ENCODE results near the gene ARHGAP8.
"Not testable (repeated sequence)": the region's sequence is repeated elsewhere in the genome, so short reads cannot be mapped to it uniquely, and the experiment has no call there.

ARHGAP8 gene

DNA sequence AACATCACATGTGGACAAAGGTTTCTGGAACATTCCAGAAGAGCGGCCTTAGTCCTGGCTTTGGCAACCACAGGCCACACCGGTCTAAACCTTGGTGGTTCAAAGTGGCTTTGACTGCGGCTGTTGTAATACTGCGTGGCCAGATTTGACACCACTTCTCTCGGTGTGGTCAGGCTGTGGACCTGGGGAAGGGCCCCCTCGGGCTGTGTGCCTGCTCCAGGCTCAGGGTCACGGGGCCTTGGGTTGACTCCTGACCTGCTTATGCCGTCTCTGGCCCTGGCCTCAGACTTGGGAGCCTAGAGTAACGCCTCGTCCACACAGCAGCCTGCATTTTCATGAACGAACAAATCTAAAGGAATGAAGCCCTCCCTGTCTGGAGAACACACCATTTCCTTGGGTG is 139.4 kb downstream of the ARHGAP8 start:
- DNase-seq: no peak

DNA sequence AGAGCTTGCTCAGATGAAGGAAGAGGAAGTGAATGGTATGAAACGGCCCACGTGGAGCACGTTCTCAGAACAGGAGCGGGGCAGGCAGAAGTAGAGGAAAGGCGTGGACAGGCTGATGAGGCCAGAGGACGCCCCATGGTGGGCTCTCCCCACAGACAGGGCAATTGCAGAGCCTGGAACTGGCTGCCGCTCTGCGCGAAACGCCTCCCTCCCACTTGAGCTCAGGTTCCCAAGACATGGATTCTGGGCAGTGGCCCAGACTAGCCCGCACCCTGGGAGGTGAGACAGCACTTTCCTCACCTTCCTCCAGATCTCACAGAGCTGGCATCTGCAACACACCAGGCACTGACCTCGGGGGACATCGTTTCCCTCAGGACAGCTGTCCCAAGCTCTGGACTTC is 139.9 kb downstream of the ARHGAP8 start:
- no peak for DNase-seq

DNA sequence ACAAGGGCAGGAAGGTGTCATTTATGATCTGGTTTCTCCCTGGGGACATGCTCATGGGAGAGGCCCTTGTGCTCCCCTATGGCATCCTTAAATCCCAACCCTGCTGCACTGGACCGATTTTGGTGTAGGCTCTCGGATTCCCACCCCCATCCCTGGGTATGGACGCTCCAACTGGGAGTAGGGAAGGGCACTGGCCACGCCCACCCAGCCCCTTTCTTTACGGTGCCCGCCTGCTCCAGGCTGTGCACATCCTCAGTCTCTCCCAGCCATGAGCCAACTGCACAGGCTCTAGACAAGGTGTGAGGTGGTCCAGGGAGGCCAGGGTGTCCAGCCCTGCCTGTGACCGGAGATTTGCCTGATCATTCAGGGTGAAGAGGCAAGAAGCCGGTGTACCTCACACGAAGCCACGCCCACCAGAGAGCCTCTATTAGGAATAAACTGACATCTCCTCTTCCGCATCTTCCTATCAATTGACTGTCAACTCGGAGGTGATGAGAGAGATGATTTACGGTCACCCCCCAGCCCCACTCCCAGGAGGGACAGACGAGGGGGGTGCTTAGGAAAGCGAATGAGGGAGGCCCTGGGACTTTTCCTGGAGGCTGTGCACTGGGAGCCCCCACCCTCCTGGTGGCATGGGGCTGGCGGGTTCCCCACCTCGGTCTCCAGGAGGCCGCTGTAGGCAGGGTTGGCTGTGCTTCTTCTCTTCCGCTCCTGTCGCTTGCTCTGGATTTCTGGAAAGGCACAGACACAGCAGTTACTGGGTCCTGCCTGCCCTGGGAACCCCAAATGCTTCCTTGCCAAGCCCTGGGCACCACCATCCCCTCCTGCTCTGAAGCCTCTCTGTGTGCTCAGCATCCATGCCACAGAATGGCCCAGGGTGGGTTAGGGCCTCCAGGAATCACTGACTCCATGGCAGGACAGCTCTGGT is 140.7 kb downstream of the ARHGAP8 start:
- no peak for DNase-seq

DNA sequence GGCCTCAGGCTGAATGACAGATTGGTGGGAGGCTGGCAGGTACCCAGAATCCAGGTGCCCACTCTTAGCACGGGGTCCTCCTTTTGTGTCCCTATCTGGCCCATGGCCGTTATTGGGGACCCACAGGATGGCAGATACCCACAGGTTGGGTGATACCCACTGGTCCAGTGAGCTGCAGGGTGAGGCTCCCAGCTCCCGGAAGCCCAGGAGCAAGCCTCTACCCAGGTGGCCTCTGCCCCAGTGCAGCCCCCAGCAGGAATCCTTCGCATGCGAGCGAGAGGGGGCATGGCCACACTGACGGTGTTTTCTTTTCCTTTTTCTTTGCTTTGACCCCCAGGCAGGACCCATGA is 141.3 kb downstream of the ARHGAP8 start:
- no peak for DNase-seq

DNA sequence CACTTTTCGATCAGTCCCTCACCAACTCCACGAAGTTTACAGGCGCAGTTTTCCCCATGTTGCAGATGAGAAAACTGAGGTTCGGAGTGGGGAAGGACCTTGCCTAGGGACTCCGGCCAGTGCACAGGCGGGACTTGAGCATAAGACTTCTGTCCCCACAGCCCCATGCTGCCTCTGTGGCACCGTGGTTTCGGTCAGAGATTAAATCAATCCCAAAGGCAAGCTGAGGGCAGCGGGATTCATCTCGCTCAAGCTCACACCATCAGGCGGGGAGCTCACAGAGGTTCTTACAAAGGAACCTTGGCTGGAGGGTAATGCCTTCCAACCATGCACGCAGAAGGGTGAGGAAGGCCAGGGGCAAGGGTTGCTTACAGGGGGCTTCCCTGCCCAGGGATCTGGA is 141.9 kb downstream of the ARHGAP8 start:
- no peak for DNase-seq

DNA sequence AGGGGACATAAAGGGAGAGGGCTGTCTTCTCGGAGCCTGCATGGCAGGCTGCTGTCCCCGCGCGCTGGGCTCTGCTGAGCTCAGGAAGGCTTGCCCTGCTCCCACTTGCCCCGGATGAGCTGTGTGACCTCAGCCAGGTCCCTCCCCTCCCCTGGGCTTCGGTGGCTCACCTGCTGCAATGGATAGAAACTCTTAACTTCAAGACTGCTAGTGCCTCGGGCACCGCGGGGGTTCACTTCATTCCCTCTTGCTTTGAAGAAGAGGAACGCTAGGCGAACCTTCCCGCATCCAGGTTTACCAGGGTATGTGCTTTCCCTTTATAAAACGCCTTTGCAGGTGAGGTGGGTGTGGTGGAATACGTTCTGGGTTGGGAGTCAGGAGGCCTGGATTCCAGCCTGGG is 142.4 kb downstream of the ARHGAP8 start:
- no peak for DNase-seq

DNA sequence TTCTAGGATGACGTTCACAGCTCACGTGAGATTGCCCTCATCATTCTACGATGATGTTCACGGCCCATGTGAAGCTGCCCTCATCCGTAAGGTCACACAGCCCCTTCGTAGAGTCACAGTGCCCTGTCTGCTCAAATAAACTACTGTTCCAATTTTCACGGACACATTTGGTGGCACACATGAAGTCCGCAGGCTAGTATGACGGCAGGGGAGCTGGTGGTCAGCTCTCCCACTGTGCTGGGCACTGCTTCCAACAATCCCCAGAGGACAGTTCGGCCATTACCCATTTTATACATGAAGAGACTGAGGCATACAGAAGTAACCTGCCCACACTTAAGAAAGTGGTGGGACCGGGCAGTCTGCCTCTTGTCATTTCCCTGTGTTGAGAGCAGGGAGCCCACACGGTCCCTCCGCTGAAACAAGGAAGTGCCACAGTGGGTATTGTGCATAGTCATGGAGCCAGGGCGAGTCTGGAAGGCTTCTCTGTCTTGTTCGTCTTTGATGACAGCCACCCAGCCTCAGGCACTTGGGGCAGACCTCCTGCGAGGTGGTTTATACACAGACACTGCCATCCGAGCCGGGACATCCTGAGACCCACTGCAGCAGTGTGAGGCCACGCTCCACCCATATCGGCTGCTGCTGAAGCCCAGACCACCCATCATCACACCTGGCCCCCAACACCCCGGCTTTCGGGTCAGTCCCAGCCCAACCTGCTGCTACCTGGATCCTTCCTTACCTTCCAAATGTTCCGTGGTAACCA is 143.1 kb downstream of the ARHGAP8 start:
- DNase-seq: no peak

DNA sequence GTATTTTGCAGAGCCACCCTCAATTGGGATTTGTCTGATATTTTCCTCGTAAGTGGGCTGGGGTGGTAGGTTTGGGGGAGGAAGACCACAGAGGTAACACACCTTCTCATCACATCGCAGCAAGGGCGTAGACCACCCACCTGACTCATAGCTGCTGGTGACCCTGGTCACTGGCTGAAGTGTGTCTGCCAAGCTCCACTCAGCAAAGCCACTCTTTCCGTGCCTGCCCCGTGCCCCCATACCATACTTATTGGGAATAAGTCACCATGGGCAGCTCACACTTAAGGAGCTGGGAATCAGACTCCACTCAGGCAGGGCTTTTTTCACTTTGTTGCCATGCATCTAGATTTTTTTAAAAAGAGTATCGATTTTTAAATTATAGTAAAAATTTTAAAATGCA is 145.9 kb downstream of the ARHGAP8 start:
- no peak for DNase-seq

DNA sequence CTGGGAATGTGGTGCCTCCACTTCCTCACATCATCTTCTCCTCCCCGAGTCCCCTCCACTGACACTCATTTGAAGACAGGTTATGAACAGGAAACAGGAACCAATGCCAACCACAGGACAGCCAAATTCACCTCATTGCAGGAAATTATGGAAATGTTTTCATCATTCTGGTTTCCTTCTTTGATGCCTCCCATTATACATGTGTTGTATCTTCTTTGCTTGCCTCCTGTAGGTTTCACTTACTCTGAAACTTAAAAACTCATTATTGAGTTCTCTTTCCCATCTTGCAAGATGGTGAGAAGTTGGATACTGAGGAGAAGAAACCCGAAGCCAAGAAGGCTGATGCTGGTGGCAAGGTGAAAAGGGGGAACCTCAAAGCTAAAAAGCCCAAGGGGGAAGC is 148.9 kb downstream of the ARHGAP8 start:
- no peak for DNase-seq

DNA sequence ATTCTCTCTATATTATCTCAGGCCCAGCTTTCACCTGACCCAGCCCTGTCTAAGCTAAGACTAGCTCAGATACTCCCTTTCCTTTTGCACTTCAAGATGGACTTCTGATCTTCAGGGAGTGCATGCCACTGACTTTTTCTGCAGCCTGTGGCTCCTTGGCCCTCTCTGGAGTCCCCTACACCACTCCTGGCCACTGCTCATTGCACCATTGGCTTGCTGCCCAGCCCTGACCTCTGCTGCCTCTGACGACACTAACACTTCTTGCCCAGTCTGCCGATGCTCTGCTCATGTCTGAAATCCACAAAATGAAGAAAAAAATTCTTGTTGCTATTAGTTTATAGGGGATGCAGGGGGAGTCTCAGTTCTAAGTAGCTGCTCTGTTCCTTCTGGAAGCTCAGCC is 150.8 kb downstream of the ARHGAP8 start:
- not testable (repeated sequence) for DNase-seq

DNA sequence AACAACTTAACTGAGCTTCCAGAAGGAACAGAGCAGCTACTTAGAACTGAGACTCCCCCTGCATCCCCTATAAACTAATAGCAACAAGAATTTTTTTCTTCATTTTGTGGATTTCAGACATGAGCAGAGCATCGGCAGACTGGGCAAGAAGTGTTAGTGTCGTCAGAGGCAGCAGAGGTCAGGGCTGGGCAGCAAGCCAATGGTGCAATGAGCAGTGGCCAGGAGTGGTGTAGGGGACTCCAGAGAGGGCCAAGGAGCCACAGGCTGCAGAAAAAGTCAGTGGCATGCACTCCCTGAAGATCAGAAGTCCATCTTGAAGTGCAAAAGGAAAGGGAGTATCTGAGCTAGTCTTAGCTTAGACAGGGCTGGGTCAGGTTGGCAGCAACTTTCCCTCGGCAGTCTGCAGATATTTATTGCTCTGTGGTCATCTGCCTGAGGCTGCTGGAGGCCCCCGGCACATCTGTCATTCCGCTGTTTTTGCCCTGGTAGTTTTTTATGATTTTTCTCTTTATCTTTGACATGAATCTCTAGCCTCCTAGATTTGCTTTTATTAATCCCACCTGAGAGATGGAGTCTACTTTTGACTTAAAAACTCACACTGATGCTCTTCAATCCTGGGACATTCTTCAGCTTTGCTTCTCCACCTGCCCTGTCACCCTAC is 152.2 kb downstream of the ARHGAP8 start:
- not testable (repeated sequence) for DNase-seq

DNA sequence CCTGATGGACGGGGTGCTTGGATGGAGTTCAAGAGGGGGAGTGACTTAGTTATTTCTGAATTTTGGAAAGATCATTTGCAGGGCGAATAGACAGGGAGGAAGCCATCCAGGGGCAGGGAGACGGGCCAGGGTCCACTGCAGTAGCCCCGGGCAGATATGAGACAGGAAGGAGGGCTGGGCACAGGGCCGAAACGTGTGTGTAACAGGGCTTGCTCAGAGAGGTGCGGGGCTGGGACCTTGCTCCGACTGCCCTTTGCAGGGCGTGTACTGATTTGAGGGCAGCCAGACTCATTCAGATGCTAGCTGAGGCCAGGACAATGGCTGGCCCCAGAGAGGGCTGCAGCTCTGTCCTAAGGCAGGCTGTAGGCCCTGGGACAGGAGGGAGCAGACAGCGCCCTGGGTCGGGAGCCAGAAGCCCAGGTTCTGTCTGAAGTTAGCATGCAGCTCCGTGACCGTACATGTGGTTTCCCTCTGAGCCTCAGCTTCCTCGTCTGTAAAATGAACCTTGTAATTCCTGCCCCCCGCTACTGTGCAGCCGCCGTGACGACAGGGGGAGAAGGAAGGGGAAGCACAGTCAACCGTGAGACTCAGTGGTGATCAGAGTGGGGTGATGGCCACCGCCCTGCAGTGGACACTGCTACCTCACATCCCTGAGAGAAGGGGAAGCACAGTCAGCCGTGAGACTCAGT is 154.0 kb downstream of the ARHGAP8 start:
- no peak for DNase-seq

DNA sequence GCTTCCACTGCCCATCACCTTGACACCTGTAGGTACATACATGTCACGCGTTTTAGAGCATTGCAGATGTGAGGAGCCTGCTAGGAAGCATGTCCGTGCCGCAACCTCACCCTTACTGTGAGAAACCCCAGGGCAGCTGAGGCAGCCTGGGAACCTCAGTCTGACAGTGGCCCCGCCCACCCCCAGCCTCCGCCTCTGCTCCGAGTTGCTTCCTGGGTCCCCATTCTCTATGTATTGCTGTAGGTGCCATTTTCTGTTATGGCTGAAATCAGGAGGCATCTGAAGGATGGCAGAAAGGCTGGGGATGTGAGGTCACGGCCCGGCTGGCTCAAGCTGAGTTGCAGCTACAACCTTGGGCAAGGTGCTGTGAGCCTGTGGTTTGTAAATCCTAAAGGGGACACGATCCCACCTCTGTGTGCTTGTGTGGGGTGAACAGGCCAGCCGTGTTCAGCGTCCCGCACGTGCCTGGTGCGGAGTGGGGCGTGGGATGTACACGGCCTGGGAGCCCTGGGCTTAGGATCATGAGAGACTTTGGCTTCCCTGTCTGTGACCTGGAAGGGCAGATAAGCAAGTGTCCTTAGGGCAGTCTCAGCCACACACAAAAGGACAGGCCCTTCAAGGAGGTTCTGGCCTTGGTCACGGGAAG is 154.7 kb downstream of the ARHGAP8 start:
- DNase-seq: no peak

DNA sequence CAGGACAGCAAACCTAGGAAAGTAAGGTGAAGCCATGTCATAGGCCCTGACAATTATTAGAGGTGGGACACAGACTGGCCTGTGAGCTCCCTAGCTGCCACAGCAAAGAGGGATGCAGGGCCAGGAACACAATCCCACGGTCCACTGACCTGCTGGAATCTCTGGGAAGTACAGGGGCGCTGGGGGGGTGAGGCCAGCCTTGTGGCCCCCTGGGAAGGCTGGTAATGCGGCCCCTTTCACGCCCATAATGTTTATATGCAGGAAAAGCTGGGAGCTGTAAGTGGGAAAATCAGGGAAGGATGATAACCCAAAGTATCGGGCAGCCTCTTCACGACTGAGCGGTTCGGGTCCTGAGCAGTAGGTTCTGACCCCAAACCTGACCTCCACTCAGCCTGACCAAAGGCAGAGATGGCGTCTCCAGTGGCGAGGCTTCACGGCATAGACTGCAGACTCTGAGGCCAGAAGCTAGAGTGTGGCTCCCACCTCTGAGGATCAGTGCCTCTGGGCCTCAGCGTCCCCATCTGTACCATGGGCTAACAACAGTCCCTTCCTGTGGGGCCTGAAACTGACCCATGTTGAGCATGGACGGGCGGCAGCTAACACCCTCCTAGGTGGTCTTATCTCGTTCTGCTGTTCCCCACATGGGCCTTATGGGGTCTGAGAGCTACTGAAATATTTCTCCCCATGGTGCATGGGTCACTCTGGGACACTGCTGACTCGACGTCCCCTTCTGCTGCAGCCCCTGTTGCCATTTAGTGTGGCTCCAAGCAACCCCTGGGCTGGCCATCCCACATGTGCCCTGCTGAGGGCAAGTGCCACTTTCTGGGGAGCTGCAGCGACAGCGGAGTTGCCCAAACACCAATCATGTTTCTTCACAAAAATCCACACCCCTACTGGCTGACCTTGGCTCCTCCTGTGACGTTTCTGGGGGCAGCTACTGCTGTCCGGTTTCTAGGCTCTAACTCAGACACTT is 155.7 kb downstream of the ARHGAP8 start:
- no peak for DNase-seq

DNA sequence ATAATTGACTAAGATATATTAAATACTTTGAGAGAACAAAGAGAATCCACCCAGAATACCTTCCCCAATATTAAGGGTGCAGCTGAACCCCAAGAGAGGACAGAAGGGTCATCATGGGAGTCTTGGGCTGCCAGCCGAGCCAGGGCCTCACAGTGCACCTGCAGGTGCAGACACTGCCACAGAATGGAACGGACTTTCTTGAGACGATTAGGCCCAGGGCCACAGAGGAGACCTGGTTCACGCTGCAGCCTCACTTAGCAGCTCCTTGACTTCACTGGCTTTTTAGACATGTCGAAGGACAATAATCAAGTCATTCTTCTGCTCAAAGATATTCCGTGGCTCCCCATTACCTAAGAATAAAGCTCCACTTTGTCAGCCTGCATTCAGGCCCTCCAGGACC is 156.9 kb downstream of the ARHGAP8 start:
- DNase-seq: no peak
